Measurements from ENCODE around the gene NTSR2. TPM values are rescaled to one million over a fixed set of nuclear protein-coding genes. Genes with fewer than 3 reads are reported as not detected.

Gene NTSR2
- total RNA-seq, 4 donors from 2014 or later: not detected

GRCh38 chr2:11617527-11617926, 52.5 kb downstream of the NTSR2 start:
- intact Hi-C loops (cut with DNase I; ENCODE audit: low total_unique reads): no loop called here
- in situ Hi-C loops (cut with MboI; ENCODE audit: low pct_ligation_motif_present in 1 of 4, low pct_unique_long_range_greater_than_20kb in 1 of 4, low sequenced_read_pairs in 3 of 4): no loop called here

GRCh38 chr2:11616851-11617415, 53.1 kb downstream of the NTSR2 start:
- DNase-seq: no peak
- Histone ChIP-seq H3K4me1 (no peaks in the 10 kb centered on the region), H3K36me3 (no peaks in the 10 kb centered on the region), H3K9me3 (no peaks in the 10 kb centered on the region), H3K27ac (no peak overlapping the region), H3K4me3 (no peak overlapping the region), H3K27me3 (no peaks in the 10 kb centered on the region)
- 78 to 100% methylated on average over 3 to 19 of the region's 19 CpGs for WGBS, 2 donors (ENCODE audit: low coverage in 1 of 2)
- in situ Hi-C loops (cut with MboI; ENCODE audit: low pct_ligation_motif_present in 1 of 4, low pct_unique_long_range_greater_than_20kb in 1 of 4, low sequenced_read_pairs in 3 of 4): no loop called here
- intact Hi-C loops (cut with DNase I; ENCODE audit: low total_unique reads): no loop called here
- TF ChIP-seq POLR2A (IDR thresholded peaks at IDR 0.05) (no peak), EP300 (IDR thresholded peaks at IDR 0.05; ENCODE audit: low read depth) (no peak), CTCF (IDR thresholded peaks at IDR 0.05) (no peak)

More at GRCh38 chr2:11617527-11617926, 52.5 kb downstream of the NTSR2 start:
- TF ChIP-seq POLR2A (IDR thresholded peaks at IDR 0.05) (no peak), EP300 (IDR thresholded peaks at IDR 0.05; ENCODE audit: low read depth) (no peak)
- 92% methylated on average over 14 of the region's 14 CpGs; no CpG with 5 or more reads in 1 of the 2 donors for WGBS, 2 donors (ENCODE audit: low coverage in 1 of 2)
- no peaks in the 10 kb centered on the region for H3K27me3 ChIP-seq
- DNase-seq: no peak
- no peaks in the 10 kb centered on the region for H3K36me3 ChIP-seq
- H3K27ac ChIP-seq: no peak overlapping the region
- H3K9me3 ChIP-seq: no peaks in the 10 kb centered on the region
- no peaks in the 10 kb centered on the region for H3K4me1 ChIP-seq
- no peak overlapping the region for H3K4me3 ChIP-seq

GRCh38 chr2:11616097-11616687, 53.8 kb downstream of the NTSR2 start:
- 80 to 90% methylated on average over 7 to 14 of the region's 14 CpGs for WGBS, 2 donors (ENCODE audit: low coverage in 1 of 2)
- TF ChIP-seq CTCF (IDR thresholded peaks at IDR 0.05) (no peak), POLR2AphosphoS5 (IDR thresholded peaks at IDR 0.05) (no peak), EP300 (IDR thresholded peaks at IDR 0.05; ENCODE audit: low read depth) (no peak), POLR2A (IDR thresholded peaks at IDR 0.05) (no peak)
- intact Hi-C loops (cut with DNase I; ENCODE audit: low total_unique reads): no loop called here
- no peak for DNase-seq
- Histone ChIP-seq H3K4me3 (no peak overlapping the region), H3K36me3 (no peaks in the 10 kb centered on the region), H3K9me3 (no peaks in the 10 kb centered on the region), H3K4me1 (no peaks in the 10 kb centered on the region), H3K27ac (no peak overlapping the region), H3K27me3 (no peaks in the 10 kb centered on the region)
- in situ Hi-C loops (cut with MboI; ENCODE audit: low pct_ligation_motif_present in 1 of 4, low pct_unique_long_range_greater_than_20kb in 1 of 4, low sequenced_read_pairs in 3 of 4): no loop called here

- no peaks in the 10 kb centered on the region for H3K9me3 ChIP-seq
- no peak overlapping the region for H3K27ac ChIP-seq
- WGBS, 2 donors (ENCODE audit: low coverage in 1 of 2): 79% methylated on average over 3 of the region's 3 CpGs; no CpG with 5 or more reads in 1 of the 2 donors
- intact Hi-C loops (cut with DNase I; ENCODE audit: low total_unique reads) (no loop called here), in situ Hi-C loops (cut with MboI; ENCODE audit: low pct_ligation_motif_present in 1 of 4, low pct_unique_long_range_greater_than_20kb in 1 of 4, low sequenced_read_pairs in 3 of 4) (no loop called here)
- DNase-seq: no peak
- H3K4me3 ChIP-seq: no peak overlapping the region
- no peaks in the 10 kb centered on the region for H3K27me3 ChIP-seq
- H3K4me1 ChIP-seq: no peaks in the 10 kb centered on the region
- TF ChIP-seq POLR2AphosphoS5 (IDR thresholded peaks at IDR 0.05): no peak
- TF ChIP-seq EP300 (IDR thresholded peaks at IDR 0.05; ENCODE audit: low read depth): no peak
- TF ChIP-seq POLR2A (IDR thresholded peaks at IDR 0.05): no peak
- TF ChIP-seq CTCF (IDR thresholded peaks at IDR 0.05): no peak
- no peaks in the 10 kb centered on the region for H3K36me3 ChIP-seq
Measured at GRCh38 chr2:11615209-11615608, 54.8 kb downstream of the NTSR2 start.

Data from transverse colon (tissue), 4 donors.